ENCODE results near the gene NR5A1.

DNA sequence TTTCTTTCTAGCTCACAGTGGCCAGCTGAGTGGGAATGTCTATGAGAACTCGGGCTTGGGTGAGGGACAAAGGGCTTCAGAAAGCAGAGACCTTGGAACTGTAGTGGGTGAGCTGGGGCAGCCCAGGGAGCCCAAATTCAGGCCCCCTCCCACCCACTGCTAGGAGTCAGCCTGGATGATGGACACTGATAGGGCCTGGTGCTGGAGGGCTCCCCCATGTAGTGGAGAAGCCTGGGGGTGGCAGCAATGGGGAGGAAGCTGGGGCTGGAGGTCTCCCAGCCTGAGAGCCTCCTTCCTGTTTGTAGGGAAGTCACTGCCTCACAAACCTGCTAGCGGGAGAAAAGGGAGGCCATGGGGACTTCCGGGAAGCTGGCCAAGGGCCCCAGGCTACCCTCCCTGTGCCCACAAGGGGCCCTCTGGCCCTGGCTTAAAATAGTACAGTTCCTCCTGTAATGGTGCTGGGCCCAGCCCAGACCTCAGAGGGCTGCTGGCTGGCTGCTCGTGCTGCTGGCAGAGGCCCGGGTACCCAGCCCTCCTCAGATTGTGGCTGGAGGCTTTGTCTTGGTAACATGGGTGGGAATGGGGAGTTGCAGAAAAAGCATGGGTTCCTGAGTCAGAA lies 6.3 kb upstream of the NR5A1 start:
- no peak for TF ChIP-seq CTCF (IDR thresholded peaks at IDR 0.05; ENCODE audit: low read depth, low read length, poor library complexity, severe bottlenecking)
- no peak for TF ChIP-seq EZH2phosphoT487 (IDR thresholded peaks at IDR 0.05; ENCODE audit: borderline replicate concordance, low read length)

All from DOHH2 (cell line).